ENCODE measurements around the gene CHRDL2.

Gene CHRDL2

DNA sequence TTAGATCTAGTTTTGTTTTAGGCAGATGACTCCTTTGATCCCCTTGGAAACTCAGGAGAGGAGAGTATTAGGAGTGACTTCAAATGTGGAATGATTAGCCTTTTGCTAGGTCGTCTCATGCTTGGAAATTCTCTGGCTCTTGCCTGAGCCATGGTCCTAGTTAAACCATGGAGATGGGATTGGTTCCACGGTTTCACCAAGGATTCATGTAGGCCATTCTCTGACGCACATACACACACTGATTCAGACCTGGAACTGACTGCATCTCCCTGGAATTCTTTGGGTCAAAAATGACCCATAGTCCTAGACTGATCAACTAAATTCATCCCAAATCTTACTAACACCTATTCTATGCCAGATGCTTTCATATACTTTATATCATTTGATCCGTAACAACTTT lies 82.3 kb downstream of the CHRDL2 start:
- intact Hi-C loops (cut with DNase I), result no loop called here
- DNase-seq, result no peak

GRCh38 chr11:74647831-74648230 lies 83.4 kb downstream of the CHRDL2 start:
- intact Hi-C loops (cut with DNase I), result no loop called here
- DNase-seq, result no peak

DNA sequence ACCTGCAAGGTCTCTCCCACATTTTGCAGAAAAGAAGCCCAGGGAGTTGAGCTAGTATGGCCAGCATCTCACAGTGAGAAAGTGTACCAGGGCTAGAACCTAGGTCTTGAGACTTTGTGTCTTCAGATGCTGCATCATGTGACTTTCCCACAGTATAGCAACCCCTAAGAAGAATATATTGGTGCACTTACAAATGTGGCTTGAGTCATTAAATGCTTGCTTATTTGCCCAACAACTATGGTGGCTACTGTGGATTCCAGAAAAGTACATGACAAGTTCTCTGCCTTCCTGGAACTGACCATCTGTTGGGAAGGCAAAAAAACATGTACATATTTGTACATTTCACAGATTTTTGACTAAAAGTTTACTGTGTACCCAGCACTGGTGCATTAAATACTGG lies 83.8 kb downstream of the CHRDL2 start:
- intact Hi-C loops (cut with DNase I), result no loop called here

GRCh38 chr11:74646954-74647353 lies 84.3 kb downstream of the CHRDL2 start:
- intact Hi-C loops (cut with DNase I), result no loop called here
- DNase-seq, result no peak

More for the DNA sequence above, 83.8 kb downstream of the CHRDL2 start:
- no peak for DNase-seq

All from head of caudate nucleus (tissue), 42 donors.